GM06990 (cell line): ENCODE measurements around the gene PALM3.

Source experiments
- DNase-seq: peaks from one replicate; pipeline ENCODE4 v3.0.0-alpha.2; 2011; ENCODE audit not compliant: insufficient read length; ENCODE audit errors: extremely low read depth
- H3K27me3 ChIP-seq: replicated peaks from 2 replicates; pipeline ENCODE4 v1.6.0; 2011; ENCODE audit warnings: low read length; ENCODE audit not compliant: control insufficient read depth, insufficient read depth
- H3K36me3 ChIP-seq: 2 replicates; pipeline ENCODE4 v1.5.1; 2011; ENCODE audit warnings: low read length; ENCODE audit not compliant: control insufficient read depth, insufficient read depth
- H3K4me3 ChIP-seq: replicated peaks from 2 replicates; pipeline ENCODE4 v1.5.1; 2011; ENCODE audit warnings: low read depth, mild to moderate bottlenecking, control low read depth, low read length
- CTCF ChIP-seq: IDR thresholded peaks from 2 replicates; pipeline ENCODE4 v1.5.1; 2011; ENCODE audit warnings: low read length, control low read depth, mild to moderate bottlenecking, inconsistent platforms; ENCODE audit not compliant: insufficient read depth, poor library complexity, severe bottlenecking

The PALM3 gene

GRCh38 chr19:14061751-14062557, at the start of gene PALM3:
PALM3 (minus strand) TSS chr19:14062076; CDS start chr19:14061980, 96 bp downstream.
- no peak for TF ChIP-seq CTCF
- no peak within 1 kb of the TSS for H3K4me3 ChIP-seq
- peaks cover 6% of the 10 kb centered on the region for H3K27me3 ChIP-seq
- no peak for DNase-seq
- no peaks in the 10 kb centered on the region for H3K36me3 ChIP-seq

GRCh38 chr19:14111486-14111885, 49.6 kb upstream of the PALM3 start:
- no peak for DNase-seq
- Histone ChIP-seq H3K4me3 (no peak overlapping the region), H3K27me3 (no peaks in the 10 kb centered on the region), H3K36me3 (peaks cover 2% of the 10 kb centered on the region)
- no peak for TF ChIP-seq CTCF

- no peak for DNase-seq
- TF ChIP-seq CTCF: no peak
- no peak overlapping the region for H3K4me3 ChIP-seq
- H3K36me3 ChIP-seq: peaks cover 2% of the 10 kb centered on the region
- no peaks in the 10 kb centered on the region for H3K27me3 ChIP-seq
Observed at GRCh38 chr19:14110650-14111049, 48.8 kb upstream of the PALM3 start.

- H3K36me3 ChIP-seq: peaks cover 4% of the 10 kb centered on the region
- no peak for TF ChIP-seq CTCF
Observed at GRCh38 chr19:14107581-14108461, 45.9 kb upstream of the PALM3 start.

GRCh38 chr19:14106840-14107239, 45.0 kb upstream of the PALM3 start:
- H3K36me3 ChIP-seq: peaks cover 7% of the 10 kb centered on the region
- H3K27me3 ChIP-seq: no peaks in the 10 kb centered on the region
- TF ChIP-seq CTCF: no peak
- no peak for DNase-seq
- H3K4me3 ChIP-seq: no peak overlapping the region

More at GRCh38 chr19:14107581-14108461, 45.9 kb upstream of the PALM3 start:
- H3K4me3 ChIP-seq: no peak overlapping the region
- DNase-seq: no peak
- H3K27me3 ChIP-seq: no peaks in the 10 kb centered on the region
